ENCODE data around the gene STX1B.

The STX1B gene

GRCh38 chr16:30989469-30990047 lies 20.9 kb downstream of the STX1B start:
- Histone ChIP-seq H3K9me3 (ENCODE audit: insufficient read depth, low read length) (no peaks in the 10 kb centered on the region), H3K27ac (ENCODE audit: low read depth, low read length) (no peak overlapping the region), H2AFZ (ENCODE audit: low read depth, low read length, severe bottlenecking) (no peak overlapping the region), H4K20me1 (ENCODE audit: low read depth, low read length) (no peaks in the 10 kb centered on the region), H3K79me2 (ENCODE audit: insufficient read depth, low read length) (no peaks in the 10 kb centered on the region), H3K4me3 (ENCODE audit: insufficient read depth, low read length, poor library complexity, severe bottlenecking) (no peak overlapping the region), H3F3A (ENCODE audit: insufficient read depth) (no peaks in the 10 kb centered on the region), H3K36me3 (ENCODE audit: low read length) (no peaks in the 10 kb centered on the region), H3K27me3 (ENCODE audit: low read length) (no peaks in the 10 kb centered on the region), H3K9me2 (replicated peaks; ENCODE audit: insufficient read depth, low read length) (no peaks in the 10 kb centered on the region), H3K4me2 (ENCODE audit: low read depth, low read length, poor library complexity, severe bottlenecking) (no peak overlapping the region), H3K9ac (ENCODE audit: low read length) (no peak overlapping the region)
- TF ChIP-seq, protein P1, sequence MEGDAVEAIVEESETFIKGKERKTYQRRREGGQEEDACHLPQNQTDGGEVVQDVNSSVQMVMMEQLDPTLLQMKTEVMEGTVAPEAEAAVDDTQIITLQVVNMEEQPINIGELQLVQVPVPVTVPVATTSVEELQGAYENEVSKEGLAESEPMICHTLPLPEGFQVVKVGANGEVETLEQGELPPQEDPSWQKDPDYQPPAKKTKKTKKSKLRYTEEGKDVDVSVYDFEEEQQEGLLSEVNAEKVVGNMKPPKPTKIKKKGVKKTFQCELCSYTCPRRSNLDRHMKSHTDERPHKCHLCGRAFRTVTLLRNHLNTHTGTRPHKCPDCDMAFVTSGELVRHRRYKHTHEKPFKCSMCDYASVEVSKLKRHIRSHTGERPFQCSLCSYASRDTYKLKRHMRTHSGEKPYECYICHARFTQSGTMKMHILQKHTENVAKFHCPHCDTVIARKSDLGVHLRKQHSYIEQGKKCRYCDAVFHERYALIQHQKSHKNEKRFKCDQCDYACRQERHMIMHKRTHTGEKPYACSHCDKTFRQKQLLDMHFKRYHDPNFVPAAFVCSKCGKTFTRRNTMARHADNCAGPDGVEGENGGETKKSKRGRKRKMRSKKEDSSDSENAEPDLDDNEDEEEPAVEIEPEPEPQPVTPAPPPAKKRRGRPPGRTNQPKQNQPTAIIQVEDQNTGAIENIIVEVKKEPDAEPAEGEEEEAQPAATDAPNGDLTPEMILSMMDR (IDR thresholded peaks at IDR 0.05; ENCODE audit: insufficient read depth, low read length, poor library complexity, severe bottlenecking) = no peak
- TF ChIP-seq EZH2phosphoT487 (conservative IDR thresholded peaks at IDR 0.05; ENCODE audit: low read length) = no peak

DNA sequence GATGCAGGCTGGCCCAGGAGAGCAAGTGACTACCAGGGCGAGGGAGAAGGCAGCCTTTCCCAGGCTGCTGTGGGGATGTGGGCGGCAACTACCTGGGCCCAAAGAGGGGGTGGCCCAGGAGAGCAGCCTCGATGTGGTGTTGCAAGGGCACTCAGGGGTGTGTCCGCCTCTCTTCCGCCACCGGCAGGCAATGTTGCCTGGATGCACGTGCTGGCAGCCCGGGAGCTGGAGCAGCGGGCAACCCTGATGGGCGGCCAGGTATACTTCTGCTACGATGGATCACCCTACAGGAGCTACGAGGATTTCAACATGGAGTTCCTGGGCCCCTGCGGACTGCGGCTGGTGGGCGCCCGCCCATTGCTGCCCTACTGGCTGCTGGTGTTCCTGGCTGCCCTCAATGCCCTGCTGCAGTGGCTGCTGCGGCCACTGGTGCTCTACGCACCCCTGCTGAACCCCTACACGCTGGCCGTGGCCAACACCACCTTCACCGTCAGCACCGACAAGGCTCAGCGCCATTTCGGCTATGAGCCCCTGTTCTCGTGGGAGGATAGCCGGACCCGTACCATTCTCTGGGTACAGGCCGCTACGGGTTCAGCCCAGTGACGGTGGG lies 22.8 kb downstream of the STX1B start:
- H3K9ac ChIP-seq (ENCODE audit: low read length) = no peak overlapping the region
- H3K4me3 ChIP-seq (ENCODE audit: insufficient read depth, low read length, poor library complexity, severe bottlenecking) = no peak overlapping the region
- H3K9me3 ChIP-seq (ENCODE audit: insufficient read depth, low read length) = no peaks in the 10 kb centered on the region
- H3K9me2 ChIP-seq (replicated peaks; ENCODE audit: insufficient read depth, low read length) = no peaks in the 10 kb centered on the region
- no peaks in the 10 kb centered on the region for H4K20me1 ChIP-seq (ENCODE audit: low read depth, low read length)
- no peaks in the 10 kb centered on the region for H3K27me3 ChIP-seq (ENCODE audit: low read length)
- no peak for TF ChIP-seq EZH2phosphoT487 (conservative IDR thresholded peaks at IDR 0.05; ENCODE audit: low read length)
- no peak overlapping the region for H3K27ac ChIP-seq (ENCODE audit: low read depth, low read length)
- H3K36me3 ChIP-seq (ENCODE audit: low read length) = no peaks in the 10 kb centered on the region
- no peaks in the 10 kb centered on the region for H3K79me2 ChIP-seq (ENCODE audit: insufficient read depth, low read length)
- H2AFZ ChIP-seq (ENCODE audit: low read depth, low read length, severe bottlenecking) = no peak overlapping the region
- H3F3A ChIP-seq (ENCODE audit: insufficient read depth) = no peaks in the 10 kb centered on the region; the same call in 1 of the 2 replicates
- H3K4me2 ChIP-seq (ENCODE audit: low read depth, low read length, poor library complexity, severe bottlenecking) = no peak overlapping the region

DNA sequence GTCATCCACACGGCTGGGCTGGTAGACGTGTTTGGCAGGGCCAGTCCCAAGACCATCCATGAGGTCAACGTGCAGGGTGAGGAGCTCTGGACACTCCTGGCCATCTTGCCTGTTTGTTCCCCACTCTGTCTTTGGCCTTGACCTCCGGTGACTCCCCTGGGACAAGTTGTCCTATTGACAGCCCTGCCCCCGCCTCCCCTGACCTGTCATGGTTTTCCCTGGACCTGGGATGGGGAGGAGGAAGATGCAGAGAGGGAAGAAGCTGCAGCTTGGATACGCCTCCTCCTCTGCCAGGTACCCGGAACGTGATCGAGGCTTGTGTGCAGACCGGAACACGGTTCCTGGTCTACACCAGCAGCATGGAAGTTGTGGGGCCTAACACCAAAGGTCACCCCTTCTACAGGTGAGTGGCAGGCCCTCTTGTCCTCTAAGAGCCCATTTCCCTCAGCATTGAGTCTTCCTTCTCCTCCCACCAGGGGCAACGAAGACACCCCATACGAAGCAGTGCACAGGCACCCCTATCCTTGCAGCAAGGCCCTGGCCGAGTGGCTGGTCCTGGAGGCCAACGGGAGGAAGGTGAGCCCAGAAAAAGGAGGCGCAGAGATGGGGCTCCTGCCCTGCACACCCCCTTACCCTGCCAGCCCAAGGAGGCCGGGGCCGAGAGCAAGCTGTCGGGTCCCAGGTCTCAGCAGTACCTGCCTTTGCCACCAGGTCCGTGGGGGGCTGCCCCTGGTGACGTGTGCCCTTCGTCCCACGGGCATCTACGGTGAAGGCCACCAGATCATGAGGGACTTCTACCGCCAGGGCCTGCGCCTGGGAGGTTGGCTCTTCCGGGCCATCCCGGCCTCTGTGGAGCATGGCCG lies 24.1 kb downstream of the STX1B start:
- no peaks in the 10 kb centered on the region for H4K20me1 ChIP-seq (ENCODE audit: low read depth, low read length)
- no peak overlapping the region for H3K9ac ChIP-seq (ENCODE audit: low read length)
- TF ChIP-seq EZH2phosphoT487 (conservative IDR thresholded peaks at IDR 0.05; ENCODE audit: low read length) = no peak
- TF ChIP-seq, protein P1 (IDR thresholded peaks at IDR 0.05; ENCODE audit: insufficient read depth, low read length, poor library complexity, severe bottlenecking) = no peak
- H3K9me3 ChIP-seq (ENCODE audit: insufficient read depth, low read length) = no peaks in the 10 kb centered on the region
- H3F3A ChIP-seq (ENCODE audit: insufficient read depth) = no peaks in the 10 kb centered on the region; the same call in 1 of the 2 replicates
- H3K4me2 ChIP-seq (ENCODE audit: low read depth, low read length, poor library complexity, severe bottlenecking) = no peak overlapping the region
- H3K79me2 ChIP-seq (ENCODE audit: insufficient read depth, low read length) = no peaks in the 10 kb centered on the region
- H3K9me2 ChIP-seq (replicated peaks; ENCODE audit: insufficient read depth, low read length) = no peaks in the 10 kb centered on the region
- no peak overlapping the region for H2AFZ ChIP-seq (ENCODE audit: low read depth, low read length, severe bottlenecking)
- no peak overlapping the region for H3K4me3 ChIP-seq (ENCODE audit: insufficient read depth, low read length, poor library complexity, severe bottlenecking)
- H3K36me3 ChIP-seq (ENCODE audit: low read length) = no peaks in the 10 kb centered on the region
- H3K27me3 ChIP-seq (ENCODE audit: low read length) = no peaks in the 10 kb centered on the region
- no peak overlapping the region for H3K27ac ChIP-seq (ENCODE audit: low read depth, low read length)

All from SU-DHL-6 (cell line).